ENCODE data around the gene SLAIN2.

SLAIN2 gene

GRCh38 chr4:48388525-48389154 is 47.3 kb downstream of the SLAIN2 start:
- ChIA-PET POLR2A (no interaction called here), CTCF (interaction anchor here (1.3 kb wide), 1 partner anchor 11 kb away, joined by 3 read pairs; no protein-coding TSS in a partner anchor)
- DNase-seq (ENCODE audit: extremely low spot score), result no peak
- no peak for TF ChIP-seq CTCF (IDR thresholded peaks at IDR 0.05; ENCODE audit: control extremely low read depth, extremely low read depth, low read depth, missing control alignments)

GRCh38 chr4:48396043-48396442 is 54.7 kb downstream of the SLAIN2 start:
- TF ChIP-seq CTCF (IDR thresholded peaks at IDR 0.05; ENCODE audit: control extremely low read depth, extremely low read depth, low read depth, missing control alignments), result no peak
- CTCF ChIA-PET, result interaction anchor here (1.9 kb wide), 1 partner anchor 11 kb away, joined by 8 read pairs; no protein-coding TSS in a partner anchor
- POLR2A ChIA-PET, result no interaction called here
- DNase-seq (ENCODE audit: extremely low spot score), result no peak

- no peak for TF ChIP-seq CTCF (IDR thresholded peaks at IDR 0.05; ENCODE audit: control extremely low read depth, extremely low read depth, low read depth, missing control alignments)
- ChIA-PET POLR2A (interaction anchor here (0.7 kb wide), 1 partner anchor 31 kb away, joined by 5 read pairs; no protein-coding TSS in a partner anchor), CTCF (interaction anchor here (1.5 to 2.1 kb wide), 2 partner anchors 9 to 46 kb away, joined by 3 to 5 read pairs; no protein-coding TSS in a partner anchor)
- no peak for DNase-seq (ENCODE audit: extremely low spot score)
Observed at GRCh38 chr4:48400416-48400815, 59.1 kb downstream of the SLAIN2 start.

- no peak for DNase-seq (ENCODE audit: extremely low spot score)
- ChIA-PET CTCF (no interaction called here), POLR2A (no interaction called here)
- no peak for TF ChIP-seq CTCF (IDR thresholded peaks at IDR 0.05; ENCODE audit: control extremely low read depth, extremely low read depth, low read depth, missing control alignments)
Observed at GRCh38 chr4:48403358-48403757, 62.0 kb downstream of the SLAIN2 start.

- ChIA-PET POLR2A (no interaction called here), CTCF (interaction anchor here (1.2 kb wide), 1 partner anchor 62 kb away, joined by 3 read pairs; no protein-coding TSS in a partner anchor)
- no peak for DNase-seq (ENCODE audit: extremely low spot score)
- TF ChIP-seq CTCF (IDR thresholded peaks at IDR 0.05; ENCODE audit: control extremely low read depth, extremely low read depth, low read depth, missing control alignments), result no peak
Observed at GRCh38 chr4:48403779-48404178, 62.5 kb downstream of the SLAIN2 start.

GRCh38 chr4:48405924-48406323 is 64.6 kb downstream of the SLAIN2 start:
- POLR2A ChIA-PET, result interaction anchor here (0.6 kb wide), 1 partner anchor 51 kb away, joined by 3 read pairs; no protein-coding TSS in a partner anchor
- no peak for TF ChIP-seq CTCF (IDR thresholded peaks at IDR 0.05; ENCODE audit: control extremely low read depth, extremely low read depth, low read depth, missing control alignments)
- no peak for DNase-seq (ENCODE audit: extremely low spot score)
- CTCF ChIA-PET, result interaction anchor here (1.5 kb wide), 1 partner anchor 16 kb away, joined by 3 read pairs; no protein-coding TSS in a partner anchor
